Measurements from ENCODE around the gene ABRACL.

- TF ChIP-seq, protein P1, sequence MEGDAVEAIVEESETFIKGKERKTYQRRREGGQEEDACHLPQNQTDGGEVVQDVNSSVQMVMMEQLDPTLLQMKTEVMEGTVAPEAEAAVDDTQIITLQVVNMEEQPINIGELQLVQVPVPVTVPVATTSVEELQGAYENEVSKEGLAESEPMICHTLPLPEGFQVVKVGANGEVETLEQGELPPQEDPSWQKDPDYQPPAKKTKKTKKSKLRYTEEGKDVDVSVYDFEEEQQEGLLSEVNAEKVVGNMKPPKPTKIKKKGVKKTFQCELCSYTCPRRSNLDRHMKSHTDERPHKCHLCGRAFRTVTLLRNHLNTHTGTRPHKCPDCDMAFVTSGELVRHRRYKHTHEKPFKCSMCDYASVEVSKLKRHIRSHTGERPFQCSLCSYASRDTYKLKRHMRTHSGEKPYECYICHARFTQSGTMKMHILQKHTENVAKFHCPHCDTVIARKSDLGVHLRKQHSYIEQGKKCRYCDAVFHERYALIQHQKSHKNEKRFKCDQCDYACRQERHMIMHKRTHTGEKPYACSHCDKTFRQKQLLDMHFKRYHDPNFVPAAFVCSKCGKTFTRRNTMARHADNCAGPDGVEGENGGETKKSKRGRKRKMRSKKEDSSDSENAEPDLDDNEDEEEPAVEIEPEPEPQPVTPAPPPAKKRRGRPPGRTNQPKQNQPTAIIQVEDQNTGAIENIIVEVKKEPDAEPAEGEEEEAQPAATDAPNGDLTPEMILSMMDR (IDR thresholded peaks at IDR 0.05; ENCODE audit: low read length), result no peak
- TF ChIP-seq EZH2phosphoT487 (IDR thresholded peaks at IDR 0.05; ENCODE audit: low read length) (no peak), EZH2 (optimal IDR thresholded peaks at IDR 0.05; ENCODE audit: low read depth, low read length) (no peak)
Measured at GRCh38 chr6:138996524-138996923, 32.0 kb upstream of the ABRACL start.
